Measurements from ENCODE around the gene BSG. TPM values are rescaled to one million over a fixed set of nuclear protein-coding genes. Genes with fewer than 3 reads are reported as not detected.

BSG gene
- total and polyA plus RNA-seq, 2 donors (not counting 1 experiment from before 2014, with no cell fraction given): 246 to 325 TPM

GRCh38 chr19:554817-555216, 17.6 kb upstream of the BSG start:
- DNase-seq (ENCODE audit: low read depth in 2 of 2): no peak
- H3K4me2 ChIP-seq (ENCODE audit: extremely low read depth, insufficient read depth, low read length): no peak overlapping the region
- no peaks in the 10 kb centered on the region for H3K4me1 ChIP-seq (ENCODE audit: control insufficient read depth, extremely low read depth, insufficient read depth, low read length)
- no peak for TF ChIP-seq CTCF (conservative IDR thresholded peaks at IDR 0.05 in 1 of 2, IDR thresholded peaks at IDR 0.05 in 1 of 2; ENCODE audit: low read depth in 1 of 2, low read length in 2 of 2)
- no peak for TF ChIP-seq EZH2 (IDR thresholded peaks at IDR 0.05; ENCODE audit: low read length, missing control alignments)
- no peaks in the 10 kb centered on the region for H3K9me3 ChIP-seq (ENCODE audit: control insufficient read depth, insufficient read depth, low read depth, low read length)
- no peaks in the 10 kb centered on the region for H3K79me2 ChIP-seq (ENCODE audit: control insufficient read depth, insufficient read depth, low read length)
- H3K4me3 ChIP-seq (replicated peaks in 1 of 4; ENCODE audit: control extremely low read depth in 1 of 4, insufficient read depth in 1 of 4, low read depth in 3 of 4, low read length in 4 of 4): no peak overlapping the region
- H3K27me3 ChIP-seq (ENCODE audit: control insufficient read depth, insufficient read depth, low read length): no peaks in the 10 kb centered on the region
- no peak overlapping the region for H2AFZ ChIP-seq (ENCODE audit: low read length)
- no peak overlapping the region for H3K9ac ChIP-seq (ENCODE audit: insufficient read depth, low read length)
- H3K36me3 ChIP-seq (ENCODE audit: control insufficient read depth, insufficient read depth, low read length): no peaks in the 10 kb centered on the region
- H4K20me1 ChIP-seq (ENCODE audit: control insufficient read depth, extremely low read depth, insufficient read depth, low read length): no peaks in the 10 kb centered on the region
- no peak overlapping the region for H3K27ac ChIP-seq (ENCODE audit: insufficient read depth, low read length)

GRCh38 chr19:555474-555808, 17.0 kb upstream of the BSG start:
- Histone ChIP-seq H3K27ac (ENCODE audit: insufficient read depth, low read length) (no peak overlapping the region), H3K36me3 (ENCODE audit: control insufficient read depth, insufficient read depth, low read length) (no peaks in the 10 kb centered on the region), H4K20me1 (ENCODE audit: control insufficient read depth, extremely low read depth, insufficient read depth, low read length) (no peaks in the 10 kb centered on the region), H3K9me3 (ENCODE audit: control insufficient read depth, insufficient read depth, low read depth, low read length) (no peaks in the 10 kb centered on the region), H3K27me3 (ENCODE audit: control insufficient read depth, insufficient read depth, low read length) (no peaks in the 10 kb centered on the region), H2AFZ (ENCODE audit: low read length) (no peak overlapping the region), H3K79me2 (ENCODE audit: control insufficient read depth, insufficient read depth, low read length) (no peaks in the 10 kb centered on the region), H3K4me3 (replicated peaks in 1 of 4; ENCODE audit: control extremely low read depth in 1 of 4, insufficient read depth in 1 of 4, low read depth in 3 of 4, low read length in 4 of 4) (no peak overlapping the region), H3K4me2 (ENCODE audit: extremely low read depth, insufficient read depth, low read length) (no peak overlapping the region), H3K4me1 (ENCODE audit: control insufficient read depth, extremely low read depth, insufficient read depth, low read length) (no peaks in the 10 kb centered on the region), H3K9ac (ENCODE audit: insufficient read depth, low read length) (no peak overlapping the region)
- TF ChIP-seq CTCF (conservative IDR thresholded peaks at IDR 0.05 in 1 of 2, IDR thresholded peaks at IDR 0.05 in 1 of 2; ENCODE audit: low read depth in 1 of 2, low read length in 2 of 2) (no peak), EZH2 (IDR thresholded peaks at IDR 0.05; ENCODE audit: low read length, missing control alignments) (no peak)
- no peak for DNase-seq (ENCODE audit: low read depth in 2 of 2)

GRCh38 chr19:556611-557382, 15.6 kb upstream of the BSG start:
- no peaks in the 10 kb centered on the region for H3K27me3 ChIP-seq (ENCODE audit: control insufficient read depth, insufficient read depth, low read length)
- no peaks in the 10 kb centered on the region for H3K9me3 ChIP-seq (ENCODE audit: control insufficient read depth, insufficient read depth, low read depth, low read length)
- H3K4me2 ChIP-seq (ENCODE audit: extremely low read depth, insufficient read depth, low read length): no peak overlapping the region
- no peak for DNase-seq (ENCODE audit: low read depth in 2 of 2)
- no peaks in the 10 kb centered on the region for H3K79me2 ChIP-seq (ENCODE audit: control insufficient read depth, insufficient read depth, low read length)
- no peak overlapping the region for H2AFZ ChIP-seq (ENCODE audit: low read length)
- no peaks in the 10 kb centered on the region for H3K4me1 ChIP-seq (ENCODE audit: control insufficient read depth, extremely low read depth, insufficient read depth, low read length)
- no peak for TF ChIP-seq EZH2 (IDR thresholded peaks at IDR 0.05; ENCODE audit: low read length, missing control alignments)
- no peak for TF ChIP-seq CTCF (conservative IDR thresholded peaks at IDR 0.05 in 1 of 2, IDR thresholded peaks at IDR 0.05 in 1 of 2; ENCODE audit: low read depth in 1 of 2, low read length in 2 of 2)
- no peaks in the 10 kb centered on the region for H4K20me1 ChIP-seq (ENCODE audit: control insufficient read depth, extremely low read depth, insufficient read depth, low read length)
- H3K9ac ChIP-seq (ENCODE audit: insufficient read depth, low read length): no peak overlapping the region
- H3K4me3 ChIP-seq (replicated peaks in 1 of 4; ENCODE audit: control extremely low read depth in 1 of 4, insufficient read depth in 1 of 4, low read depth in 3 of 4, low read length in 4 of 4): no peak overlapping the region
- no peaks in the 10 kb centered on the region for H3K36me3 ChIP-seq (ENCODE audit: control insufficient read depth, insufficient read depth, low read length)
- no peak overlapping the region for H3K27ac ChIP-seq (ENCODE audit: insufficient read depth, low read length)
